Activated CD8-positive, alpha-beta memory T cell treated with anti-CD3 and anti-CD28 coated beads for 48 hours (primary cell): ENCODE results near the gene CHIC2.

Source experiments
- DNase-seq, 3 experiments: peaks; one replicate each; pipeline ENCODE4 v3.0.0-alpha.2; 2020; ENCODE audit warnings: low read depth in 2 of 3, low spot score in 2 of 3

The CHIC2 gene

GRCh38 chr4:54093324-54094240, 29.2 kb upstream of the CHIC2 start:
- no peak for DNase-seq

GRCh38 chr4:54092405-54093323, 28.3 kb upstream of the CHIC2 start:
- DNase-seq = no peak

- DNase-seq = peak in 2 of 3 experiments; percentile 40
These were observed 27.4 kb upstream of the CHIC2 start for GRCh38 chr4:54091637-54092404.

- no peak for DNase-seq
These were observed 26.6 kb upstream of the CHIC2 start for GRCh38 chr4:54090804-54091623.

- DNase-seq = no peak
These were observed 26.0 kb upstream of the CHIC2 start for GRCh38 chr4:54090404-54090803.

GRCh38 chr4:54089875-54090274, 25.5 kb upstream of the CHIC2 start:
- DNase-seq = no peak

- DNase-seq = no peak
These were observed 20.9 kb upstream of the CHIC2 start for GRCh38 chr4:54085284-54085683.

- DNase-seq = no peak
These were observed 17.8 kb upstream of the CHIC2 start for GRCh38 chr4:54082168-54082567.

GRCh38 chr4:54077812-54078211, 13.4 kb upstream of the CHIC2 start:
- DNase-seq = no peak

- DNase-seq = no peak
These were observed 12.3 kb upstream of the CHIC2 start for GRCh38 chr4:54076673-54077072.

GRCh38 chr4:54074381-54074780, 10.0 kb upstream of the CHIC2 start:
- no peak for DNase-seq

- DNase-seq = no peak
These were observed 9.0 kb upstream of the CHIC2 start for GRCh38 chr4:54073271-54073880.

GRCh38 chr4:54067166-54067565, 2.8 kb upstream of the CHIC2 start:
- DNase-seq = no peak

GRCh38 chr4:54066718-54067129, 2.3 kb upstream of the CHIC2 start:
- no peak for DNase-seq

- no peak for DNase-seq
These were observed 1.6 kb upstream of the CHIC2 start for GRCh38 chr4:54066088-54066415.

GRCh38 chr4:54065282-54066087, 1.1 kb upstream of the CHIC2 start:
- no peak for DNase-seq

- peak in 2 of 3 experiments; percentile 11 to 18 for DNase-seq
These were observed 578 bp downstream of the CHIC2 start for GRCh38 chr4:54063737-54064316.

- no peak for DNase-seq
These were observed 1.2 kb downstream of the CHIC2 start for GRCh38 chr4:54063229-54063628.

GRCh38 chr4:54062392-54062791, 2.0 kb downstream of the CHIC2 start:
- no peak for DNase-seq
